Mesenchymal stem cell (in vitro differentiated cells and primary cell): ENCODE results near the gene CNKSR3.

Experiments used
- DNase-seq: peaks from one replicate; pipeline ENCODE4 v3.0.0-alpha.2; 2013
- H2AFZ ChIP-seq: one replicate; pipeline ENCODE4 v1.6.1; 2013; ENCODE audit warnings: low read depth, mild to moderate bottlenecking, control low read depth, inconsistent platforms, low read length, moderate library complexity
- H2AK5ac ChIP-seq: 2 replicates; pipeline ENCODE4 v1.6.1; 2013; ENCODE audit warnings: low read length, moderate library complexity, mild to moderate bottlenecking, inconsistent platforms; ENCODE audit not compliant: severe bottlenecking
- H2BK120ac ChIP-seq: one replicate; pipeline ENCODE4 v1.6.1; 2013; ENCODE audit warnings: low read depth, mild to moderate bottlenecking, inconsistent platforms, low read length, moderate library complexity
- H2BK12ac ChIP-seq, 2 experiments: one replicate each; pipeline ENCODE4 v1.6.1; 2013; ENCODE audit warnings: inconsistent platforms in 2 of 2, low read length in 2 of 2, mild to moderate bottlenecking in 2 of 2, moderate library complexity in 2 of 2, control low read depth in 1 of 2
- H2BK15ac ChIP-seq: one replicate; pipeline ENCODE4 v1.6.1; 2013; ENCODE audit warnings: mild to moderate bottlenecking, low read depth, inconsistent platforms; ENCODE audit not compliant: poor library complexity, severe bottlenecking
- H2BK5ac ChIP-seq: 2 replicates; pipeline ENCODE4 v1.6.1; 2013; ENCODE audit warnings: low read depth, mild to moderate bottlenecking, low read length, control low read depth, inconsistent platforms; ENCODE audit not compliant: poor library complexity, severe bottlenecking
- H3K14ac ChIP-seq, 2 experiments: one replicate each; pipeline ENCODE4 v1.6.1; 2013; ENCODE audit warnings: inconsistent platforms in 2 of 2, low read length in 2 of 2, control low read depth in 1 of 2, mild to moderate bottlenecking in 1 of 2, moderate library complexity in 1 of 2
- H3K18ac ChIP-seq, 2 experiments: one replicate each; pipeline ENCODE4 v1.6.1; 2013; ENCODE audit warnings: inconsistent platforms in 2 of 2, low read length in 2 of 2, control low read depth in 1 of 2, low read depth in 1 of 2, mild to moderate bottlenecking in 1 of 2
- H3K23ac ChIP-seq, 2 experiments: one replicate each; pipeline ENCODE4 v1.6.1; 2013; ENCODE audit warnings: inconsistent platforms in 2 of 2, low read length in 2 of 2, mild to moderate bottlenecking in 2 of 2, moderate library complexity in 2 of 2, control low read depth in 1 of 2
- H3K27ac ChIP-seq: 2 replicates; pipeline ENCODE4 v1.5.1; 2013; ENCODE audit warnings: mild to moderate bottlenecking, moderate library complexity, low read length, control low read depth, inconsistent platforms; ENCODE audit not compliant: poor library complexity, severe bottlenecking
- H3K27me3 ChIP-seq, 2 experiments: 2 replicates each; pipeline versions ENCODE4 v1.6.1 to v1.7.0; 2013; ENCODE audit warnings: low read length in 2 of 2, mild to moderate bottlenecking in 2 of 2, moderate library complexity in 2 of 2, control low read depth in 1 of 2, inconsistent platforms in 1 of 2; ENCODE audit not compliant: control insufficient read depth in 1 of 2, insufficient read depth in 1 of 2
- H3K36me3 ChIP-seq, 2 experiments: 2 replicates each; pipeline versions ENCODE4 v1.6.1 to v1.7.0; 2013; ENCODE audit warnings: low read length in 2 of 2, control low read depth in 1 of 2, inconsistent platforms in 1 of 2, low read depth in 1 of 2, mild to moderate bottlenecking in 1 of 2; ENCODE audit not compliant: insufficient read depth in 2 of 2, control insufficient read depth in 1 of 2
- H3K4ac ChIP-seq, 2 experiments: one replicate each; pipeline ENCODE4 v1.6.1; 2013; ENCODE audit warnings: inconsistent platforms in 2 of 2, low read length in 2 of 2, mild to moderate bottlenecking in 2 of 2, moderate library complexity in 2 of 2, control low read depth in 1 of 2, low read depth in 1 of 2
- H3K4me1 ChIP-seq: 2 replicates; pipeline ENCODE4 v1.6.1; 2013; ENCODE audit warnings: low read depth, low read length, control low read depth; ENCODE audit not compliant: control insufficient read depth, insufficient read depth
- H3K4me2 ChIP-seq: 2 replicates; pipeline ENCODE4 v1.6.1; 2013; ENCODE audit warnings: low read length, mild to moderate bottlenecking, inconsistent platforms; ENCODE audit not compliant: poor library complexity, severe bottlenecking
- H3K4me3 ChIP-seq, 2 experiments: 2 replicates each; pipeline versions ENCODE4 v1.5.1 to v1.7.0; 2013; ENCODE audit warnings: low read length in 2 of 2, mild to moderate bottlenecking in 2 of 2, control low read depth in 1 of 2, low read depth in 1 of 2; ENCODE audit not compliant: insufficient read depth in 1 of 2
- H3K79me1 ChIP-seq: replicated peaks from 2 replicates; pipeline ENCODE4 v1.6.1; 2013; ENCODE audit warnings: mild to moderate bottlenecking, control low read depth, low read length, inconsistent platforms; ENCODE audit not compliant: poor library complexity, severe bottlenecking
- H3K9ac ChIP-seq: 2 replicates; pipeline ENCODE4 v1.7.0; 2013; ENCODE audit warnings: mild to moderate bottlenecking, low read length, moderate library complexity
- H3K9me3 ChIP-seq: 2 replicates; pipeline ENCODE4 v1.7.0; 2013; ENCODE audit warnings: mild to moderate bottlenecking, low read length; ENCODE audit not compliant: control insufficient read depth
- H4K8ac ChIP-seq: one replicate; pipeline ENCODE4 v1.6.1; 2013; ENCODE audit warnings: inconsistent platforms, mild to moderate bottlenecking, low read length, moderate library complexity
- H4K91ac ChIP-seq: one replicate; pipeline ENCODE4 v1.6.1; 2013; ENCODE audit warnings: mild to moderate bottlenecking, low read length, inconsistent platforms
- WGBS: methylation state at CpG from one replicate; pipeline ENCODE4 v1.1.7; 2013; ENCODE audit warnings: mixed read lengths; 5-methylcytosine and 5-hydroxymethylcytosine counted together

Gene CNKSR3

DNA sequence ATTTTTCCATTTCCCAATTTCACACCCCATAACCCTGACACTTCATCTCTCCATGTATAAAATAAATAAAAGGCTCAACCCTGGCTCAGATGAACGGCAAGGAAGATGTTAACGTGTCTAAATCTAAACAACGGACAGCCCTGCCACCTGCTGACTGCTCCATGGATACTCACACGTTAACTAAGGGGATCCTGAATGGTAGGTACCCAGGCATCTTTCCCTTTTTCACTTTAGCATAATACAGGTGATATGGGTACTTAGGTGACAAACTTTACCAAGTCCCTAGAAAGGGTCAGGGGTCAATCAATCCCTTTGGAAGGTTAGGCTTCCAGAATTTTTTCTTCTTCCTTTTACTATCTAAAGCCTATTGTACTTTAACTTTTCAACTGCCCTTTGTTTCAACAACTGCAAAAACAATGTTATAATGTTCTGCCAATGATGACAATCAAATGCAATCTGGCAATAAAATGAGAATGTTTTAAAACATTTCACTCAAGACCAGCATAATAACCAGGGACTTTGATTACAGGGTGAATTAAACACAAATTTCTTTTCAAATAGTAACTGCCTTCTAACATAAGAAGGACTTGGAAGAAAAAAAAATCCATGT is 101.5 kb downstream of the CNKSR3 start:
- H3K79me1 ChIP-seq = peaks cover 20% of the 10 kb centered on the region

DNA sequence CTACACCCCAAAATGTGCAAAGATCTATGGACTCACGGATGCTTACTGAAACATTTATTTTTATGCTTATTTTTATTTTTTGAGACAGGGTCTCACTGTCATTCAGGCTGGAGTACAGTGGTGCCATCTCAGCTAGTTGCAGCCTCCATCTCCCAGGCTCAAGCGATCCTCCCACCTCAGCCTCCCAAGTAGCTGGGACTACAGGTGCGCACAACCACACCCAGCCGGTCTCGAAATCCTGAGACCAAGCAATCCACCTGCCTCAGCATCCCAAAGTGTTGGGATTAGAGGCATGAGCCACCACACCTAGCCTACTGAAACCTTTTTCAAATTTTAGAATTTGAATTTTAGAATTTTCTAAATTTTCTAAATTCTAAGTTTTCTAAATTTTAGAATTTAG is 103.0 kb downstream of the CNKSR3 start:
- no peak overlapping the region for H3K18ac ChIP-seq
- H3K9me3 ChIP-seq = no peaks in the 10 kb centered on the region
- H4K91ac ChIP-seq = no peak overlapping the region
- no peak for DNase-seq
- H3K4me1 ChIP-seq = peaks cover 11% of the 10 kb centered on the region
- H2BK15ac ChIP-seq = no peak overlapping the region
- H3K4ac ChIP-seq = no peak overlapping the region
- no peak overlapping the region for H2AK5ac ChIP-seq
- peaks cover 17% of the 10 kb centered on the region for H3K79me1 ChIP-seq
- no peak overlapping the region for H2BK120ac ChIP-seq
- H3K4me2 ChIP-seq = no peak overlapping the region
- H3K36me3 ChIP-seq = peaks cover 4 to 25% of the 10 kb centered on the region in 2 experiments
- no peak overlapping the region for H3K14ac ChIP-seq
- no peak overlapping the region for H3K4me3 ChIP-seq
- no peak overlapping the region for H4K8ac ChIP-seq
- H2BK5ac ChIP-seq = no peak overlapping the region
- WGBS = 100% methylated on average over 4 of the region's 5 CpGs
- H3K27me3 ChIP-seq = no peaks in the 10 kb centered on the region
- H2AFZ ChIP-seq = no peak overlapping the region
- no peak overlapping the region for H3K27ac ChIP-seq
- no peak overlapping the region for H3K23ac ChIP-seq
- H3K9ac ChIP-seq = no peak overlapping the region
- H2BK12ac ChIP-seq = no peak overlapping the region

More for the DNA sequence above, 101.5 kb downstream of the CNKSR3 start:
- DNase-seq = peak; percentile 36
- Histone ChIP-seq H2BK5ac (no peak overlapping the region), H3K4me1 (peaks cover 11% of the 10 kb centered on the region), H3K18ac (no peak overlapping the region), H3K14ac (no peak overlapping the region), H3K23ac (no peak overlapping the region), H3K9me3 (no peaks in the 10 kb centered on the region), H3K9ac (no peak overlapping the region), H3K36me3 (peaks cover 4 to 30% of the 10 kb centered on the region in 2 experiments), H3K27me3 (no peaks in the 10 kb centered on the region), H2BK15ac (no peak overlapping the region), H3K4me2 (no peak overlapping the region), H2BK12ac (no peak overlapping the region), H3K27ac (no peak overlapping the region), H3K4ac (peak overlapping the region in 1 of 2 experiments; percentile 31), H4K8ac (no peak overlapping the region), H3K4me3 (no peak overlapping the region), H2AK5ac (no peak overlapping the region), H2BK120ac (no peak overlapping the region), H4K91ac (no peak overlapping the region), H2AFZ (no peak overlapping the region)
- 53% methylated on average over 3 of the region's 4 CpGs for whole genome bisulfite sequencing

DNA sequence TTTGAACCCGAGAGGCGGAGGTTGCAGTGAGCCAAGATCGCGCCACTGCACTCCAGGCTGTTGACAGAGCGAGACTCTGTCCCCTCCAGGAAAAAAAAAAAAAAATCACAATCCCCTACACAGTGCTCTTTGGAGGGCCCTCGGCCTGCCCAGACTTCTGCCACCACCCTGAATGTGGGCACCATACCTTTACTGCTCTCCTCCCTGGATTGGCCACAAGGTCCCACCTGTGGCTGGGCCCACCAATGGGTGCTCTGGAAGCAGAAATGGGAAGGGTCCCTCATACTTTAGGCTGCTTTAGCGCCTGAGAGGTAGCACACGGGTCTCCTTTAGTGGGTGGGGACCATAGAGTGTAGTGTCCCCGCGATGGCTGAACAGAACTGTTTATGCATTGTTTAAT is 103.6 kb downstream of the CNKSR3 start:
- H2BK120ac ChIP-seq = no peak overlapping the region
- H3K27me3 ChIP-seq = no peaks in the 10 kb centered on the region
- H2BK12ac ChIP-seq = no peak overlapping the region
- no peaks in the 10 kb centered on the region for H3K9me3 ChIP-seq
- no peak overlapping the region for H3K9ac ChIP-seq
- H3K4me3 ChIP-seq = no peak overlapping the region
- H2BK15ac ChIP-seq = no peak overlapping the region
- no peak overlapping the region for H3K4ac ChIP-seq
- no peak overlapping the region for H2BK5ac ChIP-seq
- no peak overlapping the region for H4K8ac ChIP-seq
- H4K91ac ChIP-seq = no peak overlapping the region
- no peak overlapping the region for H3K4me2 ChIP-seq
- no peak for DNase-seq
- no peak overlapping the region for H3K18ac ChIP-seq
- no peak overlapping the region for H3K23ac ChIP-seq
- H3K14ac ChIP-seq = no peak overlapping the region
- WGBS = 100% methylated on average over 10 of the region's 10 CpGs
- no peak overlapping the region for H2AFZ ChIP-seq
- H3K79me1 ChIP-seq = peaks cover 19% of the 10 kb centered on the region
- H2AK5ac ChIP-seq = peak overlapping the region; percentile 3
- H3K36me3 ChIP-seq = peaks cover 4 to 25% of the 10 kb centered on the region in 2 experiments
- no peak overlapping the region for H3K27ac ChIP-seq
- peaks cover 11% of the 10 kb centered on the region for H3K4me1 ChIP-seq

DNA sequence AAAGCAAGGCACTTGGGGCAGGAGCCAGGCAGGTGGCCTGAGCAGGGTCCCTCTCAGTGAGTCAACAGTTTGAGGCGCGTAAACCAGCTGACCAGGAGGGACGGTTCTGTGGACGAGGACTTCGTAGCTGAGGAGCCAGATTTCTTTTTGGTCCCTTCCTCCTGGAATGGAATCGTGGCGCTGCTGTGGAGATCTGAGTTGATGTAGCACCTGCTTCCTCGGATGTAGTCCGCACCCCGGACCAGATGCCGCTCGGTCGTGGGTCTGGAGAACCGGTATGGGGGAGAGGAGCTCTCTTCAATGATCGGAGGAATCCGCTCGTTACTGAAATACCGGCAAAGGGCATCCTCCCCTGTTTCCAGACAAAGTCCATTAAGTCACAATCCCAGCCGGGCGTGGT is 104.2 kb downstream of the CNKSR3 start:
- Histone ChIP-seq H2BK15ac (no peak overlapping the region), H3K9ac (no peak overlapping the region), H4K91ac (peak overlapping the region; percentile 7), H3K79me1 (peaks cover 20% of the 10 kb centered on the region), H3K18ac (no peak overlapping the region), H3K4ac (no peak overlapping the region), H2AK5ac (peak overlapping the region; percentile 4), H3K4me1 (peaks cover 11% of the 10 kb centered on the region), H2BK120ac (no peak overlapping the region), H3K9me3 (no peaks in the 10 kb centered on the region), H2BK5ac (no peak overlapping the region), H3K27me3 (no peaks in the 10 kb centered on the region), H3K4me3 (no peak overlapping the region), H3K27ac (no peak overlapping the region), H2BK12ac (no peak overlapping the region), H4K8ac (peak overlapping the region; percentile 7), H3K14ac (no peak overlapping the region), H3K4me2 (no peak overlapping the region), H3K23ac (no peak overlapping the region), H3K36me3 (peaks cover 4 to 25% of the 10 kb centered on the region in 2 experiments), H2AFZ (no peak overlapping the region)
- DNase-seq = no peak
- 97% methylated on average over 20 of the region's 20 CpGs for WGBS
